Measurements from ENCODE around the gene C4orf50. TPM values are rescaled to one million over a fixed set of nuclear protein-coding genes. Genes with fewer than 3 reads are reported as not detected.

The C4orf50 gene
- total and polyA plus RNA-seq, 4 donors, result under 0.01 to 0.17 TPM; not detected in 2

DNA sequence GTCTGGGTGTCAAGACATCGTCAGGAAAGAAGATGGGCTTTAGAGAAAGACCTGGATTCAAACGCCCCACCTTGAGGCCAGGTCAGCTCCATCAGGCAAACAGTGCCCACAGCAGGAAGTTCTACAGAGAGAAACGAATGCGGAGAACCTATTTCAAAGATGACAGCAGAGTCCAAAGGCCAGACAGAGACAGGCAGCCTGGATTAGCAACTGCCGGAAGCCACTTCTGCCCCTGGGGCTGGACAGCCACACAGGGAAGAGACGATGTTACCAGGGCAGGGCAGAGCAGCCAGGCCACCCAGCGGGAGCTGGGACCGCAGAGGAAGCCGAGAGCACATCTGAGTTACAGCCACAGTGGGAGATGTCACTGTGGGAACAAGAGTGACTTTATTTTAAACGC is 1.2 kb downstream of the C4orf50 start:
- Histone ChIP-seq H3K9me3 (ENCODE audit: control insufficient read depth in 4 of 4, low read length in 3 of 4) (no peaks in the 10 kb centered on the region), H3K4me3 (ENCODE audit: low read depth in 1 of 3, low read length in 3 of 3) (no peak overlapping the region), H3K9ac (ENCODE audit: low read depth in 1 of 2, low read length in 2 of 2) (no peak overlapping the region), H3K27ac (ENCODE audit: low read depth in 1 of 2, low read length in 2 of 2) (no peak overlapping the region), H3K36me3 (ENCODE audit: control insufficient read depth in 4 of 4, insufficient read depth in 3 of 4, low read depth in 1 of 4, low read length in 3 of 4) (no peaks in the 10 kb centered on the region), H3K4me1 (ENCODE audit: control insufficient read depth in 4 of 4, insufficient read depth in 4 of 4, low read length in 3 of 4) (no peaks in the 10 kb centered on the region), H3K27me3 (ENCODE audit: control insufficient read depth in 4 of 4, insufficient read depth in 4 of 4, low read length in 3 of 4) (no peaks in the 10 kb centered on the region)
- no peak for DNase-seq (ENCODE audit: low spot score)
- TF ChIP-seq TAF1 (conservative IDR thresholded peaks at IDR 0.05) (no peak), JUND (IDR thresholded peaks at IDR 0.05) (no peak), FOXA2 (IDR thresholded peaks at IDR 0.05) (no peak), EGR1 (IDR thresholded peaks at IDR 0.05; ENCODE audit: low read depth in 2 of 2) (no peak), NR2F2 (IDR thresholded peaks at IDR 0.05) (no peak), HNF4A (conservative IDR thresholded peaks at IDR 0.05) (no peak)
- TF ChIP-seq, protein P1, sequence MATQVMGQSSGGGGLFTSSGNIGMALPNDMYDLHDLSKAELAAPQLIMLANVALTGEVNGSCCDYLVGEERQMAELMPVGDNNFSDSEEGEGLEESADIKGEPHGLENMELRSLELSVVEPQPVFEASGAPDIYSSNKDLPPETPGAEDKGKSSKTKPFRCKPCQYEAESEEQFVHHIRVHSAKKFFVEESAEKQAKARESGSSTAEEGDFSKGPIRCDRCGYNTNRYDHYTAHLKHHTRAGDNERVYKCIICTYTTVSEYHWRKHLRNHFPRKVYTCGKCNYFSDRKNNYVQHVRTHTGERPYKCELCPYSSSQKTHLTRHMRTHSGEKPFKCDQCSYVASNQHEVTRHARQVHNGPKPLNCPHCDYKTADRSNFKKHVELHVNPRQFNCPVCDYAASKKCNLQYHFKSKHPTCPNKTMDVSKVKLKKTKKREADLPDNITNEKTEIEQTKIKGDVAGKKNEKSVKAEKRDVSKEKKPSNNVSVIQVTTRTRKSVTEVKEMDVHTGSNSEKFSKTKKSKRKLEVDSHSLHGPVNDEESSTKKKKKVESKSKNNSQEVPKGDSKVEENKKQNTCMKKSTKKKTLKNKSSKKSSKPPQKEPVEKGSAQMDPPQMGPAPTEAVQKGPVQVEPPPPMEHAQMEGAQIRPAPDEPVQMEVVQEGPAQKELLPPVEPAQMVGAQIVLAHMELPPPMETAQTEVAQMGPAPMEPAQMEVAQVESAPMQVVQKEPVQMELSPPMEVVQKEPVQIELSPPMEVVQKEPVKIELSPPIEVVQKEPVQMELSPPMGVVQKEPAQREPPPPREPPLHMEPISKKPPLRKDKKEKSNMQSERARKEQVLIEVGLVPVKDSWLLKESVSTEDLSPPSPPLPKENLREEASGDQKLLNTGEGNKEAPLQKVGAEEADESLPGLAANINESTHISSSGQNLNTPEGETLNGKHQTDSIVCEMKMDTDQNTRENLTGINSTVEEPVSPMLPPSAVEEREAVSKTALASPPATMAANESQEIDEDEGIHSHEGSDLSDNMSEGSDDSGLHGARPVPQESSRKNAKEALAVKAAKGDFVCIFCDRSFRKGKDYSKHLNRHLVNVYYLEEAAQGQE (IDR thresholded peaks at IDR 0.05), result no peak
- TF ChIP-seq, protein P2, sequence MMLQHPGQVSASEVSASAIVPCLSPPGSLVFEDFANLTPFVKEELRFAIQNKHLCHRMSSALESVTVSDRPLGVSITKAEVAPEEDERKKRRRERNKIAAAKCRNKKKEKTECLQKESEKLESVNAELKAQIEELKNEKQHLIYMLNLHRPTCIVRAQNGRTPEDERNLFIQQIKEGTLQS (IDR thresholded peaks at IDR 0.05), result no peak
- TF ChIP-seq, protein P3, sequence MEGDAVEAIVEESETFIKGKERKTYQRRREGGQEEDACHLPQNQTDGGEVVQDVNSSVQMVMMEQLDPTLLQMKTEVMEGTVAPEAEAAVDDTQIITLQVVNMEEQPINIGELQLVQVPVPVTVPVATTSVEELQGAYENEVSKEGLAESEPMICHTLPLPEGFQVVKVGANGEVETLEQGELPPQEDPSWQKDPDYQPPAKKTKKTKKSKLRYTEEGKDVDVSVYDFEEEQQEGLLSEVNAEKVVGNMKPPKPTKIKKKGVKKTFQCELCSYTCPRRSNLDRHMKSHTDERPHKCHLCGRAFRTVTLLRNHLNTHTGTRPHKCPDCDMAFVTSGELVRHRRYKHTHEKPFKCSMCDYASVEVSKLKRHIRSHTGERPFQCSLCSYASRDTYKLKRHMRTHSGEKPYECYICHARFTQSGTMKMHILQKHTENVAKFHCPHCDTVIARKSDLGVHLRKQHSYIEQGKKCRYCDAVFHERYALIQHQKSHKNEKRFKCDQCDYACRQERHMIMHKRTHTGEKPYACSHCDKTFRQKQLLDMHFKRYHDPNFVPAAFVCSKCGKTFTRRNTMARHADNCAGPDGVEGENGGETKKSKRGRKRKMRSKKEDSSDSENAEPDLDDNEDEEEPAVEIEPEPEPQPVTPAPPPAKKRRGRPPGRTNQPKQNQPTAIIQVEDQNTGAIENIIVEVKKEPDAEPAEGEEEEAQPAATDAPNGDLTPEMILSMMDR (IDR thresholded peaks at IDR 0.05; ENCODE audit: low read depth, low read length, missing input control), result no peak
- TF ChIP-seq, protein P4, sequence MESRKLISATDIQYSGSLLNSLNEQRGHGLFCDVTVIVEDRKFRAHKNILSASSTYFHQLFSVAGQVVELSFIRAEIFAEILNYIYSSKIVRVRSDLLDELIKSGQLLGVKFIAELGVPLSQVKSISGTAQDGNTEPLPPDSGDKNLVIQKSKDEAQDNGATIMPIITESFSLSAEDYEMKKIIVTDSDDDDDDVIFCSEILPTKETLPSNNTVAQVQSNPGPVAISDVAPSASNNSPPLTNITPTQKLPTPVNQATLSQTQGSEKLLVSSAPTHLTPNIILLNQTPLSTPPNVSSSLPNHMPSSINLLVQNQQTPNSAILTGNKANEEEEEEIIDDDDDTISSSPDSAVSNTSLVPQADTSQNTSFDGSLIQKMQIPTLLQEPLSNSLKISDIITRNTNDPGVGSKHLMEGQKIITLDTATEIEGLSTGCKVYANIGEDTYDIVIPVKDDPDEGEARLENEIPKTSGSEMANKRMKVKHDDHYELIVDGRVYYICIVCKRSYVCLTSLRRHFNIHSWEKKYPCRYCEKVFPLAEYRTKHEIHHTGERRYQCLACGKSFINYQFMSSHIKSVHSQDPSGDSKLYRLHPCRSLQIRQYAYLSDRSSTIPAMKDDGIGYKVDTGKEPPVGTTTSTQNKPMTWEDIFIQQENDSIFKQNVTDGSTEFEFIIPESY (IDR thresholded peaks at IDR 0.05), result no peak
- TF ChIP-seq, protein P5, sequence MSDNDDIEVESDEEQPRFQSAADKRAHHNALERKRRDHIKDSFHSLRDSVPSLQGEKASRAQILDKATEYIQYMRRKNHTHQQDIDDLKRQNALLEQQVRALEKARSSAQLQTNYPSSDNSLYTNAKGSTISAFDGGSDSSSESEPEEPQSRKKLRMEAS (IDR thresholded peaks at IDR 0.05), result no peak
- 54% methylated on average over 10 of the region's 10 CpGs for WGBS

DNA sequence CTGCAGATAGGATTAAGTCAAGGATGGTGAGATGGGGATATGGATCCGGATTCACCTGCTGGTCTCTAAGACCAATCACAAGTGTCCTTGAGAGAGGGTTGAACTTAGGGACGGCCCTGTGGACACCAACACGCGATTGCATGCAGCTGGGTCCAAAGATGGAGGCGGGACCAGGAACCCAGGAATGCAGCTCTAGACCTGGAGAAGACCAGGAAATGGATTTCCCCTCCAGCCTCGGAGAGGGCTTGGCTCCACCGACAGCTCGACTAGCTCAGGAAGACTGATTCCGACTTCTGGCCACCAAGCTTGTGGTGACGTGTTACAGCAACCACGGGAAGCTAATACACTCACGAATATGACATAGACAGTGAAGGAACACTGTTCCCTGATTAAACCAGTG is 4.7 kb downstream of the C4orf50 start:
- 89% methylated on average over 12 of the region's 12 CpGs for WGBS
- TF ChIP-seq, protein P5 (IDR thresholded peaks at IDR 0.05), result no peak
- TF ChIP-seq RXRA (IDR thresholded peaks at IDR 0.05), result no peak
- no peak for TF ChIP-seq SP1 (IDR thresholded peaks at IDR 0.05)
- TF ChIP-seq, protein P3 (IDR thresholded peaks at IDR 0.05; ENCODE audit: low read depth, low read length, missing input control), result no peak
- Histone ChIP-seq H3K27me3 (ENCODE audit: control insufficient read depth in 4 of 4, insufficient read depth in 4 of 4, low read length in 3 of 4) (peaks cover 0 to 3% (median 0%) of the 10 kb centered on the region in 4 donors), H3K4me1 (ENCODE audit: control insufficient read depth in 4 of 4, insufficient read depth in 4 of 4, low read length in 3 of 4) (no peaks in the 10 kb centered on the region), H3K36me3 (ENCODE audit: control insufficient read depth in 4 of 4, insufficient read depth in 3 of 4, low read depth in 1 of 4, low read length in 3 of 4) (no peaks in the 10 kb centered on the region), H3K27ac (ENCODE audit: low read depth in 1 of 2, low read length in 2 of 2) (no peak overlapping the region), H3K4me3 (ENCODE audit: low read depth in 1 of 3, low read length in 3 of 3) (no peak overlapping the region), H3K9ac (ENCODE audit: low read depth in 1 of 2, low read length in 2 of 2) (no peak overlapping the region), H3K9me3 (ENCODE audit: control insufficient read depth in 4 of 4, low read length in 3 of 4) (no peaks in the 10 kb centered on the region)
- DNase-seq (ENCODE audit: low spot score), result no peak
